ENCODE results near the gene H1-8. TPM values are rescaled to one million over a fixed set of nuclear protein-coding genes. Genes with fewer than 3 reads are reported as not detected.

The H1-8 gene
- total RNA-seq, 1 donor from 2014 or later = not detected

GRCh38 chr3:129591932-129592331 is 49.0 kb downstream of the H1-8 start:
- no peak overlapping the region for H3K4me3 ChIP-seq (ENCODE audit: low read depth, low read length)
- no peak for FAIRE-seq
- no peaks in the 10 kb centered on the region for H3K27me3 ChIP-seq (ENCODE audit: control insufficient read depth, insufficient read depth, low read length)
- no peaks in the 10 kb centered on the region for H3K36me3 ChIP-seq (ENCODE audit: control insufficient read depth, insufficient read depth, low read length)
- no peak for TF ChIP-seq CTCF (IDR thresholded peaks at IDR 0.05; ENCODE audit: insufficient read depth, low read length, severe bottlenecking)
- no peak for DNase-seq (ENCODE audit: low read depth)

- H3K4me3 ChIP-seq (ENCODE audit: low read depth, low read length) = no peak overlapping the region
- FAIRE-seq = no peak
Observed at GRCh38 chr3:129592381-129593131, 49.6 kb downstream of the H1-8 start.

DNA sequence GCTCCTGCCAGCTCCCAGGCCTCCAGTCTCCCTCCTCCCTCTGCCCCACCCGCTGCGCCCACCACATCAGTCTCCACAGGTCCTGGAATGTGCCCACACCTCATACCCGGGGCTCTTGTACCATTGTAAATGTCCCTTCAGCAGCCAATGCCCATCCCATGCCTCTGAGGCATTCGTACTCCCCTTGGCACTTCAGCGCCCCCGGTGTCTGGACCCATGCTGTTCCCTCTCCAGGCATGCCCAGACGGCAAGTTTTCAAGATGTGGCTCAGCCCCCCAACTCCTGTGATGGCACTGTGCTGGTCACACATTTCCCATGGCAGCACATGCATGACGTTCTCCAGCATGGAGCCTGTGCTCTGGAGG is 50.2 kb downstream of the H1-8 start:
- no peaks in the 10 kb centered on the region for H3K27me3 ChIP-seq (ENCODE audit: control insufficient read depth, insufficient read depth, low read length)
- no peaks in the 10 kb centered on the region for H3K36me3 ChIP-seq (ENCODE audit: control insufficient read depth, insufficient read depth, low read length)
- FAIRE-seq = no peak
- H3K4me3 ChIP-seq (ENCODE audit: low read depth, low read length) = no peak overlapping the region
- DNase-seq (ENCODE audit: low read depth) = no peak
- no peak for TF ChIP-seq CTCF (IDR thresholded peaks at IDR 0.05; ENCODE audit: insufficient read depth, low read length, severe bottlenecking)

More at GRCh38 chr3:129592381-129593131, 49.6 kb downstream of the H1-8 start:
- no peaks in the 10 kb centered on the region for H3K36me3 ChIP-seq (ENCODE audit: control insufficient read depth, insufficient read depth, low read length)
- TF ChIP-seq CTCF (IDR thresholded peaks at IDR 0.05; ENCODE audit: insufficient read depth, low read length, severe bottlenecking) = no peak
- H3K27me3 ChIP-seq (ENCODE audit: control insufficient read depth, insufficient read depth, low read length) = no peaks in the 10 kb centered on the region
- no peak for DNase-seq (ENCODE audit: low read depth)

DNA sequence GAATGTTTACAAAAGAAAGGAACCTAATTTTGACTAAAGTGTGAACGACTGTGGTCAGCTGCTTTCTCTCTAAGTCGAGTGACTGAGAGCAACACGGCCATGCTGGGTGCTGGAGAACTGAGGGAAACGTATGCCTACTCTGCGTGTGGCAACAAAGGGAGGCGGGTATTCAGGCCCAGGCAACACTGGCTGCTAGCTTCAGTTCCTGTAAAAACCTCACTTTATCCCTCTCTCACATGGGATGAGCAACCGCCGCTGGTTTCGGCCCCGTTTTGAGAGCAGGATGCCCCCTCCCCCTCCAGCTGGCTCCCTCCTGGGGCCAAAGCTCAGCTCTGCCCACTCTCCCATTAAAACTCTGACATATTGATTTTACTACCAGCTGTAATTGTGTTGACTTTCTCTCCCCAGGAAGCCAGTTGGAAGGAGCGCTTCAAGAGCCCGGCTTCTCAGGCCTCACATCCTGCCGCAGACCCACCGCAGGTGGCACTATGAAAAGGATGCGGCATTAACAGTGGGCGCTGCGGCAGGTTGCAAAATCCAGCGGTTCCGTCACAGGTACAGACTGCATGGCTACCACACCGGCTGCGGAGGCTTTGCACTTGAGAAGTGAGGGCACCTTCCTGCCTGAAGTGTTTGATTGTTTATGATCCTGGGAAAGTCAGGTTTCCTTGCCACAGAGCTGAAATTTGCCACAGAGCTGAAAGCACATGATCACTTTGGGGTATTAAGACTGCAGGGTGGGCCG is 50.8 kb downstream of the H1-8 start:
- TF ChIP-seq CTCF (IDR thresholded peaks at IDR 0.05; ENCODE audit: insufficient read depth, low read length, severe bottlenecking) = no peak
- DNase-seq (ENCODE audit: low read depth) (no peak), FAIRE-seq (no peak)
- Histone ChIP-seq H3K27me3 (ENCODE audit: control insufficient read depth, insufficient read depth, low read length) (no peaks in the 10 kb centered on the region), H3K36me3 (ENCODE audit: control insufficient read depth, insufficient read depth, low read length) (no peaks in the 10 kb centered on the region), H3K4me3 (ENCODE audit: low read depth, low read length) (no peak overlapping the region)

- no peaks in the 10 kb centered on the region for H3K27me3 ChIP-seq (ENCODE audit: control insufficient read depth, insufficient read depth, low read length)
- no peaks in the 10 kb centered on the region for H3K36me3 ChIP-seq (ENCODE audit: control insufficient read depth, insufficient read depth, low read length)
- no peak for FAIRE-seq
- DNase-seq (ENCODE audit: low read depth) = no peak
- no peak overlapping the region for H3K4me3 ChIP-seq (ENCODE audit: low read depth, low read length)
- no peak for TF ChIP-seq CTCF (IDR thresholded peaks at IDR 0.05; ENCODE audit: insufficient read depth, low read length, severe bottlenecking)
Observed at GRCh38 chr3:129594409-129594808, 51.4 kb downstream of the H1-8 start.

Measured in bronchial epithelial cell (primary cell).